Measurements from ENCODE around the gene FXR2. TPM values are rescaled to one million over a fixed set of nuclear protein-coding genes. Genes with fewer than 3 reads are reported as not detected.

The FXR2 gene
- polyA plus RNA-seq, 1 donor (not counting 4 experiments of a cell fraction or from before 2014, with no cell fraction given), result 30.6 TPM

- no peaks in the 10 kb centered on the region for H3K36me3 ChIP-seq (ENCODE audit: control insufficient read depth in 2 of 2, extremely low read depth in 1 of 2, insufficient read depth in 2 of 2, low read length in 2 of 2)
- no peaks in the 10 kb centered on the region for H3K27me3 ChIP-seq (ENCODE audit: control insufficient read depth, extremely low read depth, insufficient read depth, low read length)
- FAIRE-seq (peak; percentile 69), DNase-seq (ENCODE audit: low read depth, low spot score) (no peak)
- no peaks in the 10 kb centered on the region for H3K79me2 ChIP-seq (ENCODE audit: control insufficient read depth, insufficient read depth, low read length)
- peak within 1 kb of the TSS; percentile 62 for H3K9ac ChIP-seq (ENCODE audit: control insufficient read depth, extremely low read depth, insufficient read depth, low read length)
- H3K9me1 ChIP-seq (ENCODE audit: control insufficient read depth, extremely low read depth, insufficient read depth, low read length), result no peaks in the 10 kb centered on the region
- TF ChIP-seq EZH2 (IDR thresholded peaks at IDR 0.05; ENCODE audit: low read length), result no peak
- no peak for TF ChIP-seq CTCF (optimal IDR thresholded peaks at IDR 0.05 in 1 of 3, IDR thresholded peaks at IDR 0.05 in 1 of 3, conservative IDR thresholded peaks at IDR 0.05 in 1 of 3; ENCODE audit: extremely low read depth in 1 of 3, insufficient read depth in 2 of 3, low read length in 3 of 3)
- H4K20me1 ChIP-seq (ENCODE audit: control insufficient read depth, extremely low read depth, insufficient read depth, low read length), result no peaks in the 10 kb centered on the region
- peak within 1 kb of the TSS; percentile 58 for H2AFZ ChIP-seq (ENCODE audit: control insufficient read depth, low read length)
- H3K4me1 ChIP-seq (ENCODE audit: control insufficient read depth, extremely low read depth, insufficient read depth, low read length), result peaks cover 8% of the 10 kb centered on the region
- dilution Hi-C loops (cut with MboI; ENCODE audit: extremely low pct_ligation_motif_present, low sequenced_read_pairs), result no loop called here
- H3K9me3 ChIP-seq (ENCODE audit: control insufficient read depth, low read depth, low read length), result no peaks in the 10 kb centered on the region
- peak within 1 kb of the TSS; percentile 31 to 41 (median 34) for H3K4me3 ChIP-seq (ENCODE audit: control insufficient read depth in 2 of 3, extremely low read depth in 1 of 3, insufficient read depth in 2 of 3, low read depth in 1 of 3, low read length in 3 of 3)
- peak within 1 kb of the TSS; percentile 74 for H3K4me2 ChIP-seq (ENCODE audit: control insufficient read depth, extremely low read depth, insufficient read depth, low read depth, low read length)
- H3K27ac ChIP-seq (ENCODE audit: control insufficient read depth, insufficient read depth, low read length), result no peak within 1 kb of the TSS
Observed at GRCh38 chr17:7548585-7549400, 65.9 kb downstream of the FXR2 start, which contains the start of gene TNFSF12. TNFSF12 (plus strand) TSS chr17:7549058; CDS start chr17:7549154, 96 bp downstream.

- Histone ChIP-seq H3K4me3 (ENCODE audit: control insufficient read depth in 2 of 3, extremely low read depth in 1 of 3, insufficient read depth in 2 of 3, low read depth in 1 of 3, low read length in 3 of 3) (no peak overlapping the region), H3K27me3 (ENCODE audit: control insufficient read depth, extremely low read depth, insufficient read depth, low read length) (no peaks in the 10 kb centered on the region), H3K9me1 (ENCODE audit: control insufficient read depth, extremely low read depth, insufficient read depth, low read length) (no peaks in the 10 kb centered on the region), H2AFZ (ENCODE audit: control insufficient read depth, low read length) (no peak overlapping the region), H3K27ac (ENCODE audit: control insufficient read depth, insufficient read depth, low read length) (no peak overlapping the region), H3K4me2 (ENCODE audit: control insufficient read depth, extremely low read depth, insufficient read depth, low read depth, low read length) (no peak overlapping the region), H3K79me2 (ENCODE audit: control insufficient read depth, insufficient read depth, low read length) (no peaks in the 10 kb centered on the region), H3K36me3 (ENCODE audit: control insufficient read depth in 2 of 2, extremely low read depth in 1 of 2, insufficient read depth in 2 of 2, low read length in 2 of 2) (no peaks in the 10 kb centered on the region), H3K9me3 (ENCODE audit: control insufficient read depth, low read depth, low read length) (no peaks in the 10 kb centered on the region), H4K20me1 (ENCODE audit: control insufficient read depth, extremely low read depth, insufficient read depth, low read length) (no peaks in the 10 kb centered on the region), H3K4me1 (ENCODE audit: control insufficient read depth, extremely low read depth, insufficient read depth, low read length) (peaks cover 8% of the 10 kb centered on the region), H3K9ac (ENCODE audit: control insufficient read depth, extremely low read depth, insufficient read depth, low read length) (no peak overlapping the region)
- TF ChIP-seq CTCF (optimal IDR thresholded peaks at IDR 0.05 in 1 of 3, IDR thresholded peaks at IDR 0.05 in 1 of 3, conservative IDR thresholded peaks at IDR 0.05 in 1 of 3; ENCODE audit: extremely low read depth in 1 of 3, insufficient read depth in 2 of 3, low read length in 3 of 3), result no peak
- no peak for TF ChIP-seq EZH2 (IDR thresholded peaks at IDR 0.05; ENCODE audit: low read length)
- DNase-seq (ENCODE audit: low read depth, low spot score), result no peak
- FAIRE-seq, result no peak
- dilution Hi-C loops (cut with MboI; ENCODE audit: extremely low pct_ligation_motif_present, low sequenced_read_pairs), result no loop called here
Observed at GRCh38 chr17:7544911-7545310, 69.8 kb downstream of the FXR2 start.

Small RNA genes lying within 50 kb of the gene (small RNA-seq; reads per million reads assigned to genes)
- gene CD68 (ENCODE audit: insufficient read length in 3 of 3, low read depth in 3 of 3, low replicate concordance in 1 of 3) (0 reads per million in 3 experiments), gene SNORA48 (ENCODE audit: insufficient read length in 3 of 3, low read depth in 3 of 3, low replicate concordance in 1 of 3) (0 reads per million in 3 experiments), gene SNORD10 (ENCODE audit: insufficient read length in 3 of 3, low read depth in 3 of 3, low replicate concordance in 1 of 3) (0 reads per million in 3 experiments)

Other genes starting within 250 kb of the FXR2 start
- 10.6 to 15.8 TPM (median 12.1 TPM) in 3 replicates for gene TNK1, start 233.8 kb downstream of the FXR2 start, polyA plus RNA-seq
- 30.5 to 82.8 TPM (median 36.9 TPM) in 3 replicates for gene PLSCR3, start 220.4 kb downstream of the FXR2 start, polyA plus RNA-seq
- 68.1 to 131 TPM (median 90.1 TPM) in 3 replicates for gene TMEM256, start 210.8 kb downstream of the FXR2 start, polyA plus RNA-seq
- gene NLGN2, start 207.1 kb downstream of the FXR2 start, polyA plus RNA-seq, result 2.5 to 4.9 TPM (median 4.8 TPM) in 3 replicates
- not detected in 3 replicates for gene SPEM1, start 194.6 kb downstream of the FXR2 start, polyA plus RNA-seq
- gene SPEM2, start 189.3 kb downstream of the FXR2 start, polyA plus RNA-seq, result not detected in 3 replicates
- gene SPEM3, start 186.0 kb downstream of the FXR2 start, polyA plus RNA-seq, result not detected in 3 replicates
- gene TMEM102, start 179.5 kb downstream of the FXR2 start, polyA plus RNA-seq, result 6.8 to 10.0 TPM (median 9.1 TPM) in 3 replicates
- gene FGF11, start 175.4 kb downstream of the FXR2 start, polyA plus RNA-seq, result 27.4 to 46.9 TPM (median 30.4 TPM) in 3 replicates
- 13.1 to 51.3 TPM (median 22.0 TPM) in 3 replicates for gene CHRNB1, start 169.8 kb downstream of the FXR2 start, polyA plus RNA-seq
- gene ZBTB4, start 135.3 kb downstream of the FXR2 start, polyA plus RNA-seq, result 20.9 to 23.9 TPM (median 21.8 TPM) in 3 replicates
- not detected in 3 replicates for gene SLC35G6, start 133.5 kb downstream of the FXR2 start, polyA plus RNA-seq
- gene POLR2A, start 130.5 kb downstream of the FXR2 start, polyA plus RNA-seq, result 8.3 to 24.3 TPM (median 17.5 TPM) in 3 replicates
- 0.39 to 1.5 TPM (median 1.0 TPM) in 3 replicates for gene TNFSF12, start 65.8 kb downstream of the FXR2 start, polyA plus RNA-seq
- gene TNFSF13, start 56.1 kb downstream of the FXR2 start, polyA plus RNA-seq, result 2.4 to 5.7 TPM (median 3.9 TPM) in 3 replicates
- 98.9 to 110 TPM (median 99.1 TPM) in 3 replicates for gene SENP3, start 53.0 kb downstream of the FXR2 start, polyA plus RNA-seq
- 12.2 to 26.6 TPM (median 14.0 TPM) in 3 replicates for gene CD68, start 35.3 kb downstream of the FXR2 start, polyA plus RNA-seq
- 57.8 to 71.5 TPM (median 63.0 TPM) in 3 replicates for gene MPDU1, start 31.0 kb downstream of the FXR2 start, polyA plus RNA-seq
- gene SOX15, start 24.8 kb downstream of the FXR2 start, polyA plus RNA-seq, result 85.7 to 111 TPM (median 86.2 TPM) in 3 replicates
- 23.5 to 26.9 TPM (median 25.8 TPM) in 3 replicates for gene SAT2, start 12.9 kb upstream of the FXR2 start, polyA plus RNA-seq
- 0.14 to 0.44 TPM (median 0.23 TPM) in 3 replicates for gene SHBG, start 15.2 kb upstream of the FXR2 start, polyA plus RNA-seq
- not detected in 3 replicates for gene ATP1B2, start 36.0 kb upstream of the FXR2 start, polyA plus RNA-seq
- gene TP53, start 72.6 kb upstream of the FXR2 start, polyA plus RNA-seq, result 14.3 to 60.6 TPM (median 22.0 TPM) in 3 replicates
- 7.7 to 10.6 TPM (median 8.2 TPM) in 3 replicates for gene WRAP53, start 73.6 kb upstream of the FXR2 start, polyA plus RNA-seq
- 3.1 to 4.1 TPM (median 3.1 TPM) in 3 replicates for gene EFNB3, start 90.3 kb upstream of the FXR2 start, polyA plus RNA-seq
- 0.13 to 0.36 TPM (median 0.13 TPM) in 3 replicates for gene DNAH2, start 102.8 kb upstream of the FXR2 start, polyA plus RNA-seq
- gene KDM6B, start 219.3 kb upstream of the FXR2 start, polyA plus RNA-seq, result 1.0 to 1.6 TPM (median 1.4 TPM) in 3 replicates
- 0.14 to 0.45 TPM (median 0.24 TPM) in 3 replicates for gene TMEM88, start 240.2 kb upstream of the FXR2 start, polyA plus RNA-seq
- 41.0 to 130 TPM (median 70.9 TPM) in 3 replicates for gene NAA38, start 242.7 kb upstream of the FXR2 start, polyA plus RNA-seq
- gene CYB5D1, start 243.1 kb upstream of the FXR2 start, polyA plus RNA-seq, result 9.0 to 14.8 TPM (median 12.4 TPM) in 3 replicates